ENCODE data around the gene MYH6.

- TF ChIP-seq, protein P1, sequence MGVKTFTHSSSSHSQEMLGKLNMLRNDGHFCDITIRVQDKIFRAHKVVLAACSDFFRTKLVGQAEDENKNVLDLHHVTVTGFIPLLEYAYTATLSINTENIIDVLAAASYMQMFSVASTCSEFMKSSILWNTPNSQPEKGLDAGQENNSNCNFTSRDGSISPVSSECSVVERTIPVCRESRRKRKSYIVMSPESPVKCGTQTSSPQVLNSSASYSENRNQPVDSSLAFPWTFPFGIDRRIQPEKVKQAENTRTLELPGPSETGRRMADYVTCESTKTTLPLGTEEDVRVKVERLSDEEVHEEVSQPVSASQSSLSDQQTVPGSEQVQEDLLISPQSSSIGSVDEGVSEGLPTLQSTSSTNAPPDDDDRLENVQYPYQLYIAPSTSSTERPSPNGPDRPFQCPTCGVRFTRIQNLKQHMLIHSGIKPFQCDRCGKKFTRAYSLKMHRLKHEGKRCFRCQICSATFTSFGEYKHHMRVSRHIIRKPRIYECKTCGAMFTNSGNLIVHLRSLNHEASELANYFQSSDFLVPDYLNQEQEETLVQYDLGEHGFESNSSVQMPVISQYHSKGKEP (CRISPR knock-in tag; IDR thresholded peaks at IDR 0.05) = no peak
- TF ChIP-seq ZNF124 (CRISPR knock-in tag; IDR thresholded peaks at IDR 0.05) (no peak), JUNB (CRISPR knock-in tag; IDR thresholded peaks at IDR 0.05; ENCODE audit: borderline replicate concordance) (no peak), SALL2 (CRISPR knock-in tag; IDR thresholded peaks at IDR 0.05) (no peak), RBM22 (optimal IDR thresholded peaks at IDR 0.05; ENCODE audit: low read length) (no peak)
Measured at GRCh38 chr14:23387916-23388882, 19.9 kb downstream of the MYH6 start.
